ENCODE data around the gene GALNT18. TPM values are rescaled to one million over a fixed set of nuclear protein-coding genes. Genes with fewer than 3 reads are reported as not detected.

Gene GALNT18
- total RNA-seq, 1 experiment from 2014 or later, result 1.7 TPM

- Histone ChIP-seq H4K91ac (ENCODE audit: insufficient read length, low read depth, low read length) (no peak overlapping the region), H3K9ac (ENCODE audit: extremely low read depth, insufficient read length, low read length) (no peak overlapping the region), H3K79me2 (ENCODE audit: insufficient read depth, low read length) (no peaks in the 10 kb centered on the region), H2BK15ac (ENCODE audit: low read depth, low read length) (no peak overlapping the region), H4K20me1 (ENCODE audit: control insufficient read depth, insufficient read depth, insufficient read length) (no peaks in the 10 kb centered on the region), H3K79me1 (ENCODE audit: insufficient read depth, low read depth, low read length, poor library complexity, severe bottlenecking) (no peaks in the 10 kb centered on the region), H3K4me2 (ENCODE audit: insufficient read depth, insufficient read length, low read length) (no peak overlapping the region), H3K4me1 (ENCODE audit: insufficient read depth, low read length) (peaks cover 8% of the 10 kb centered on the region; the same call in 1 of the 2 replicates), H4K5ac (ENCODE audit: insufficient read length, low read depth, low read length) (no peak overlapping the region), H2AK5ac (ENCODE audit: insufficient read length, low read length) (no peak overlapping the region), H2AFZ (ENCODE audit: low read length) (no peak overlapping the region), H3K4ac (ENCODE audit: low read depth, low read length) (no peak overlapping the region), H3K14ac (ENCODE audit: insufficient read depth, low read length) (no peak overlapping the region), H3K18ac (ENCODE audit: insufficient read length, low read depth, low read length) (no peak overlapping the region), H4K8ac (replicated peaks; ENCODE audit: insufficient read length, low read depth, low read length) (no peak overlapping the region), H2BK5ac (ENCODE audit: insufficient read length, low read length) (no peak overlapping the region), H3K9me3 (ENCODE audit: control insufficient read depth, low read depth, low read length) (no peaks in the 10 kb centered on the region), H2BK20ac (ENCODE audit: low read depth, low read length, poor library complexity, severe bottlenecking) (no peak overlapping the region), H3K56ac (ENCODE audit: insufficient read length, low read depth, low read length) (no peak overlapping the region), H3K27ac (ENCODE audit: insufficient read length, low read depth, low read length) (no peak overlapping the region), H2BK12ac (ENCODE audit: insufficient read length, low read depth, low read length) (no peak overlapping the region), H3T11ph (ENCODE audit: low read length) (no peak overlapping the region), H3K23me2 (ENCODE audit: insufficient read length, low read depth, low read length, poor library complexity, severe bottlenecking) (no peaks in the 10 kb centered on the region), H2BK120ac (ENCODE audit: low read depth, low read length, poor library complexity, severe bottlenecking) (no peak overlapping the region), H3K27me3 (ENCODE audit: insufficient read depth, low read length) (no peaks in the 10 kb centered on the region), H3K23ac (ENCODE audit: insufficient read length, low read depth, low read length) (no peak overlapping the region)
- no peak overlapping the region for H3K27ac Mint-ChIP-seq
- H3K36me3 Mint-ChIP-seq (ENCODE audit: insufficient read depth in 1 of 3, low read depth in 3 of 3), result no peaks in the 10 kb centered on the region
- no peak for TF ChIP-seq CTCF (conservative IDR thresholded peaks at IDR 0.05)
- no peak for DNase-seq
- no peak overlapping the region for H3K4me3 Mint-ChIP-seq
- peaks cover 24 to 30% of the 10 kb centered on the region in 2 experiments for H3K4me1 Mint-ChIP-seq
- H3K9me3 Mint-ChIP-seq, result no peaks in the 10 kb centered on the region
- peaks cover 4% of the 10 kb centered on the region; the same call in 1 of the 2 replicates for H3K27me3 Mint-ChIP-seq (ENCODE audit: low read depth)
- WGBS (ENCODE audit: extremely low coverage, insufficient read length, low lambda C conversion rate), result no CpG with 5 or more reads among the region's 5 CpGs
These were observed 200.9 kb downstream of the GALNT18 start for GRCh38 chr11:11420899-11421285.
